Measurements from ENCODE around the gene PADI6.

The PADI6 gene

DNA sequence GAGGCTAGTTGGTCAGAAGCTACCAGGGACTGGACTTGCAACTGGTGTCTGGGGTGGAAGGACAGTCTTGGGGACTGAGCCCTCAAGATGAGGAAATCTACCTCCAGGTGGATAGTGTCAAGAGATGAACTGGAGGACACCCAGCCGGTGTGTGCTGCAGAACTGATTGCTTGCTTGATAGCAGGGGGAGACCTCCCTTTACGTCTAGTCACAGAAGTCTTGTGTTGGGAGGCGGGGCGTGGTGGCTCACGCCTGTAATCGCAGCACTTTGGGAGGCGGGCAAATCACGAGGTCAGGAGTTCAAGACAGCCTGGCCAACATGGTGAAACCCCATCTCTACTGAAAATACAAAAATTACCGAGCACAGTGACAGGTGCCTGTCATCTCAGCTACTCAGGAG lies 62.6 kb downstream of the PADI6 start:
- Histone ChIP-seq H3K4me1 (ENCODE audit: control insufficient read depth, insufficient read depth, low read length) (peaks cover 6% of the 10 kb centered on the region; the same call in 1 of the 2 replicates), H3K36me3 (ENCODE audit: control insufficient read depth in 2 of 2, insufficient read depth in 1 of 2, low read length in 2 of 2) (peaks cover 30 to 71% of the 10 kb centered on the region in 2 experiments), H3K9me3 (ENCODE audit: control insufficient read depth, insufficient read depth, low read depth, low read length) (no peaks in the 10 kb centered on the region), H3K4me3 (ENCODE audit: low read depth, low read length) (no peak overlapping the region), H3K27ac (ENCODE audit: extremely low read depth, low read depth, low read length) (no peak overlapping the region)
- ChIA-PET CTCF (no interaction called here), POLR2A (no interaction called here)
- TF ChIP-seq ZNF214 (tag by site-specific recombination; IDR thresholded peaks at IDR 0.05; ENCODE audit: borderline replicate concordance) = no peak
- TF ChIP-seq KLF1 (tag by site-specific recombination; IDR thresholded peaks at IDR 0.05) = 0 out of 2 replicates have a peak, but pooled peaks have one; percentile 25

GRCh38 chr1:17436380-17437174 lies 64.6 kb downstream of the PADI6 start:
- no peaks in the 10 kb centered on the region for H3K9me3 ChIP-seq (ENCODE audit: control insufficient read depth, insufficient read depth, low read depth, low read length)
- H3K36me3 ChIP-seq (ENCODE audit: control insufficient read depth in 2 of 2, insufficient read depth in 1 of 2, low read length in 2 of 2) = peaks cover 20 to 55% of the 10 kb centered on the region in 2 experiments
- H3K4me1 ChIP-seq (ENCODE audit: control insufficient read depth, insufficient read depth, low read length) = peaks cover 10% of the 10 kb centered on the region
- TF ChIP-seq, protein P1, sequence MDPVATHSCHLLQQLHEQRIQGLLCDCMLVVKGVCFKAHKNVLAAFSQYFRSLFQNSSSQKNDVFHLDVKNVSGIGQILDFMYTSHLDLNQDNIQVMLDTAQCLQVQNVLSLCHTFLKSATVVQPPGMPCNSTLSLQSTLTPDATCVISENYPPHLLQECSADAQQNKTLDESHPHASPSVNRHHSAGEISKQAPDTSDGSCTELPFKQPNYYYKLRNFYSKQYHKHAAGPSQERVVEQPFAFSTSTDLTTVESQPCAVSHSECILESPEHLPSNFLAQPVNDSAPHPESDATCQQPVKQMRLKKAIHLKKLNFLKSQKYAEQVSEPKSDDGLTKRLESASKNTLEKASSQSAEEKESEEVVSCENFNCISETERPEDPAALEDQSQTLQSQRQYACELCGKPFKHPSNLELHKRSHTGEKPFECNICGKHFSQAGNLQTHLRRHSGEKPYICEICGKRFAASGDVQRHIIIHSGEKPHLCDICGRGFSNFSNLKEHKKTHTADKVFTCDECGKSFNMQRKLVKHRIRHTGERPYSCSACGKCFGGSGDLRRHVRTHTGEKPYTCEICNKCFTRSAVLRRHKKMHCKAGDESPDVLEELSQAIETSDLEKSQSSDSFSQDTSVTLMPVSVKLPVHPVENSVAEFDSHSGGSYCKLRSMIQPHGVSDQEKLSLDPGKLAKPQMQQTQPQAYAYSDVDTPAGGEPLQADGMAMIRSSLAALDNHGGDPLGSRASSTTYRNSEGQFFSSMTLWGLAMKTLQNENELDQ (tag by site-specific recombination; IDR thresholded peaks at IDR 0.05; ENCODE audit: low read depth) = no peak
- TF ChIP-seq ZNF146 (tag by site-specific recombination; IDR thresholded peaks at IDR 0.05) = no peak
- TF ChIP-seq GLIS1 (tag by site-specific recombination; IDR thresholded peaks at IDR 0.05) = peak; percentile 82
- TF ChIP-seq ZNF341 (tag by site-specific recombination; IDR thresholded peaks at IDR 0.05; ENCODE audit: low read depth) = peak; percentile 63; the same call in 1 of the 2 replicates
- TF ChIP-seq ZBTB17 (tag by site-specific recombination; IDR thresholded peaks at IDR 0.05) = 0 out of 2 replicates have a peak, but pooled peaks have one; percentile 22
- peak; percentile 82 for TF ChIP-seq ZIC2 (tag by site-specific recombination; IDR thresholded peaks at IDR 0.05)
- ChIA-PET CTCF (interaction anchor here (0.5 to 1.3 kb wide), 4 partner anchors 44 to 425 kb away, joined by 3 to 5 read pairs (median 3); no protein-coding TSS in a partner anchor), POLR2A (interaction anchor here (1.0 kb wide), 1 partner anchor 16 kb away, joined by 3 read pairs; no protein-coding TSS in a partner anchor)
- H3K4me3 ChIP-seq (ENCODE audit: low read depth, low read length) = peak overlapping the region; percentile 81
- no peak overlapping the region; the same call in 1 of the 2 replicates for H3K27ac ChIP-seq (ENCODE audit: extremely low read depth, low read depth, low read length)

DNA sequence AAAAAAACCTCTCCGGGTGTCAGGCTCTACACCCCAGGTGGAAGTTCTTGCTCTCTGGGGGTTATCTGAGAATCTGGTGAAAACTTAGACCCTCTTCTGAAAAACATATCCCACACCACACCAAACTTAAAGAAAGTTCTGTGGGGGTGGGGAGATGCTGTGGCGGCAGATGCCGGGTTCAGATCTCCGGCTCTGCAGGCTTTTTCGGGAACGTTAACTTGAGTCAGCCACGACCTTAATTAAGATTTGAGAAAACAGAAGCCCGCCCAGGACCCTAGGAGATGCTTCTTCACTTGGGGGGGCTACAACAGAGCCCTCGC lies 65.2 kb downstream of the PADI6 start:
- peaks cover 10% of the 10 kb centered on the region for H3K4me1 ChIP-seq (ENCODE audit: control insufficient read depth, insufficient read depth, low read length)
- POLR2A ChIA-PET = interaction anchor here (1.0 kb wide), 1 partner anchor 15 kb away, joined by 3 read pairs; no protein-coding TSS in a partner anchor
- CTCF ChIA-PET = no interaction called here
- TF ChIP-seq PATZ1 (tag by site-specific recombination; IDR thresholded peaks at IDR 0.05) (0 out of 2 replicates have a peak, but pooled peaks have one; percentile 19), ZFP41 (tag by site-specific recombination; IDR thresholded peaks at IDR 0.05; ENCODE audit: borderline replicate concordance) (no peak), GLIS2 (tag by site-specific recombination; IDR thresholded peaks at IDR 0.05) (0 out of 2 replicates have a peak, but pooled peaks have one; percentile 32), HOXC10 (CRISPR knock-in tag; IDR thresholded peaks at IDR 0.05) (no peak), ZNF2 (tag by site-specific recombination; IDR thresholded peaks at IDR 0.05) (no peak), ZNF184 (tag by site-specific recombination; IDR thresholded peaks at IDR 0.05) (0 out of 2 replicates have a peak, but pooled peaks have one; percentile 23), GLIS1 (tag by site-specific recombination; IDR thresholded peaks at IDR 0.05) (0 out of 2 replicates have a peak, but pooled peaks have one; percentile 27), ZBTB8A (tag by site-specific recombination; IDR thresholded peaks at IDR 0.05) (0 out of 2 replicates have a peak, but pooled peaks have one; percentile 18), ZNF248 (tag by site-specific recombination; IDR thresholded peaks at IDR 0.05) (no peak), MYNN (tag by site-specific recombination; IDR thresholded peaks at IDR 0.05; ENCODE audit: borderline replicate concordance) (no peak), ZNF140 (tag by site-specific recombination; IDR thresholded peaks at IDR 0.05) (no peak)
- TF ChIP-seq, protein P2, sequence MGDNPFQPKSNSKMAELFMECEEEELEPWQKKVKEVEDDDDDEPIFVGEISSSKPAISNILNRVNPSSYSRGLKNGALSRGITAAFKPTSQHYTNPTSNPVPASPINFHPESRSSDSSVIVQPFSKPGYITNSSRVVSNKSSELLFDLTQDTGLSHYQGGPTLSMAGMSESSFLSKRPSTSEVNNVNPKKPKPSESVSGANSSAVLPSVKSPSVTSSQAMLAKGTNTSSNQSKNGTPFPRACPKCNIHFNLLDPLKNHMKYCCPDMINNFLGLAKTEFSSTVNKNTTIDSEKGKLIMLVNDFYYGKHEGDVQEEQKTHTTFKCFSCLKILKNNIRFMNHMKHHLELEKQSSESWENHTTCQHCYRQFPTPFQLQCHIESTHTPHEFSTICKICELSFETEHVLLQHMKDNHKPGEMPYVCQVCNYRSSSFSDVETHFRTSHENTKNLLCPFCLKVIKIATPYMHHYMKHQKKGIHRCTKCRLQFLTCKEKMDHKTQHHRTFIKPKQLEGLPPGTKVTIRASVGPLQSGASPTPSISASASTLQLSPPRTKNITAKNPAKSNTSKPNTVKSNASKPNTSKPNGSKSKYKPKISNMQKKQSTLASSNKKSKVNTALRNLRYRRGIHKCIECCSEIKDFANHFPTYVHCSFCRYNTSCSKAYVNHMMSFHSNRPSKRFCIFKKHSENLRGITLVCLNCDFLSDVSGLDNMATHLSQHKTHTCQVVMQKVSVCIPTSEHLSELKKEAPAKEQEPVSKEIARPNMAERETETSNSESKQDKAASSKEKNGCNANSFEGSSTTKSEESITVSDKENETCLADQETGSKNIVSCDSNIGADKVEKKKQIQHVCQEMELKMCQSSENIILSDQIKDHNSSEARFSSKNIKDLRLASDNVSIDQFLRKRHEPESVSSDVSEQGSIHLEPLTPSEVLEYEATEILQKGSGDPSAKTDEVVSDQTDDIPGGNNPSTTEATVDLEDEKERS (tag by site-specific recombination; IDR thresholded peaks at IDR 0.05) = no peak
- H3K27ac ChIP-seq (ENCODE audit: extremely low read depth, low read depth, low read length) = peak overlapping the region; percentile 99; the same call in 1 of the 2 replicates
- H3K9me3 ChIP-seq (ENCODE audit: control insufficient read depth, insufficient read depth, low read depth, low read length) = no peaks in the 10 kb centered on the region
- H3K4me3 ChIP-seq (ENCODE audit: low read depth, low read length) = peak overlapping the region; percentile 81
- peaks cover 16 to 50% of the 10 kb centered on the region in 2 experiments for H3K36me3 ChIP-seq (ENCODE audit: control insufficient read depth in 2 of 2, insufficient read depth in 1 of 2, low read length in 2 of 2)
